SK-N-MC (cell line): ENCODE measurements around the gene VEGFC.

ENCODE experiments used
- EZH2 ChIP-seq: fragments of 200-600 bp; sonication (generic); IDR thresholded peaks from one replicate; pipeline ENCODE4 v1.6.1; 2017; ENCODE audit warnings: antibody characterized with exemption
- POLR2AphosphoS5 ChIP-seq: IDR thresholded peaks from 2 replicates; pipeline ENCODE4 v1.6.1; 2012; ENCODE audit warnings: mild to moderate bottlenecking, low read depth, low read length, borderline replicate concordance

GRCh38 chr4:176791591-176792325 lies 964 bp downstream of the VEGFC start:
- TF ChIP-seq POLR2AphosphoS5 (no peak), EZH2 (no peak)
